Fibroblast of upper back skin (primary cell): ENCODE results near the gene TBC1D3H.
"Not testable (repeated sequence)": the region's sequence is repeated elsewhere in the genome, so short reads cannot be mapped to it uniquely, and the experiment has no call there.

Experiments
- DNase-seq: peaks from one replicate; pipeline ENCODE4 v3.0.0-alpha.2; 2013

The TBC1D3H gene

GRCh38 chr17:36388385-36389245 is at the start of gene TBC1D3H:
Gene TBC1D3H (minus strand): TSS chr17:36388435. CDS start chr17:36386895, 1,540 bp downstream.
- DNase-seq: not testable (repeated sequence)

GRCh38 chr17:36428891-36429290 is 40.7 kb upstream of the TBC1D3H start:
- not testable (repeated sequence) for DNase-seq

GRCh38 chr17:36415180-36415941 is 27.1 kb upstream of the TBC1D3H start:
- not testable (repeated sequence) for DNase-seq

GRCh38 chr17:36390943-36391645 is 2.9 kb upstream of the TBC1D3H start:
- DNase-seq: not testable (repeated sequence)

GRCh38 chr17:36375938-36376337 is 12.3 kb downstream of the TBC1D3H start:
- not testable (repeated sequence) for DNase-seq

GRCh38 chr17:36362496-36362895 is 25.7 kb downstream of the TBC1D3H start:
- not testable (repeated sequence) for DNase-seq
